A549 (cell line): ENCODE data around the gene DMRTC2.

ENCODE experiments used
- CEBPB ChIP-seq, 2 experiments: fragments of >200 bp in 1 of 2; sonication (Bioruptor Twin) in 1 of 2; formaldehyde crosslinking in 1 of 2; IDR thresholded peaks; 2 replicates each; pipeline ENCODE4 v1.6.1; 2012 to 2016
- KDM1A ChIP-seq: fragments of 200-600 bp; sonication (generic); IDR thresholded peaks from 2 replicates; pipeline ENCODE4 v1.6.1; 2016; ENCODE audit warnings: low read depth, mild to moderate bottlenecking
- NR3C1 ChIP-seq: fragments of >200 bp; sonication (Bioruptor Twin); formaldehyde crosslinking; IDR thresholded peaks from 3 replicates; pipeline ENCODE4 v1.6.1; 2017
- TF ChIP-seq, protein P1 (sequence below): fragments of >200 bp; sonication (Bioruptor Twin); formaldehyde crosslinking; IDR thresholded peaks from 3 replicates; pipeline ENCODE4 v1.5.1; 2016

DNA sequence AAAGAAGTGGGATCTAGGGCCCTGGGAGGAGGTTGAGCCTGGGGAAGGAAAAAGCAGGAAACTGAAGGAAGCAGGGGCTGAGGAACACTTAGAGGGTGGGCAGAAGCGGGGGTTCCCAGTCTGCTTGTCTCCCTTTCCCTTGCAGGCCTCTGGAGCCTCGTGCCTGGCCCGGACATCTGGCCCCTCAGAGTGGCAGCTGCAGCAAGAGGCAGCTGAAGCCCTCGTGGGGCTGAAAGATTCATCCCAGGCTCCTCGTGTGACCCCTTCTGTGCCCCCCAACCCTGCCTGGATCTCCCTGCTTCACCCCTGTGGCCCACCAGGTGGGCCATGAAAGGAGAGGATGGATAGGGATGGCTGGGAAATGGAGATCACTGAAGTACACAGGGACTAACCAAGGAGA is 5.5 kb downstream of the DMRTC2 start:
- TF ChIP-seq, protein P1, sequence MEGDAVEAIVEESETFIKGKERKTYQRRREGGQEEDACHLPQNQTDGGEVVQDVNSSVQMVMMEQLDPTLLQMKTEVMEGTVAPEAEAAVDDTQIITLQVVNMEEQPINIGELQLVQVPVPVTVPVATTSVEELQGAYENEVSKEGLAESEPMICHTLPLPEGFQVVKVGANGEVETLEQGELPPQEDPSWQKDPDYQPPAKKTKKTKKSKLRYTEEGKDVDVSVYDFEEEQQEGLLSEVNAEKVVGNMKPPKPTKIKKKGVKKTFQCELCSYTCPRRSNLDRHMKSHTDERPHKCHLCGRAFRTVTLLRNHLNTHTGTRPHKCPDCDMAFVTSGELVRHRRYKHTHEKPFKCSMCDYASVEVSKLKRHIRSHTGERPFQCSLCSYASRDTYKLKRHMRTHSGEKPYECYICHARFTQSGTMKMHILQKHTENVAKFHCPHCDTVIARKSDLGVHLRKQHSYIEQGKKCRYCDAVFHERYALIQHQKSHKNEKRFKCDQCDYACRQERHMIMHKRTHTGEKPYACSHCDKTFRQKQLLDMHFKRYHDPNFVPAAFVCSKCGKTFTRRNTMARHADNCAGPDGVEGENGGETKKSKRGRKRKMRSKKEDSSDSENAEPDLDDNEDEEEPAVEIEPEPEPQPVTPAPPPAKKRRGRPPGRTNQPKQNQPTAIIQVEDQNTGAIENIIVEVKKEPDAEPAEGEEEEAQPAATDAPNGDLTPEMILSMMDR = no peak
- TF ChIP-seq KDM1A = no peak
- no peak for TF ChIP-seq NR3C1
- TF ChIP-seq CEBPB (IDR thresholded peaks at IDR 0.05) = no peak
